Neural progenitor cell (in vitro differentiated cells): ENCODE data around the gene CLDND1.

Experiments used
- EZH2 ChIP-seq: fragments of 200-600 bp; sonication (generic); IDR thresholded peaks from 2 replicates; pipeline ENCODE4 v1.6.1; 2017; ENCODE audit warnings: antibody characterized with exemption, mild to moderate bottlenecking, moderate library complexity
- EZH2phosphoT487 ChIP-seq: fragments of 200-600 bp; sonication (generic); IDR thresholded peaks from 2 replicates; pipeline ENCODE4 v1.6.1; 2017; ENCODE audit warnings: antibody characterized with exemption
- TF ChIP-seq, protein P1 (sequence below): fragments of 200-600 bp; sonication (generic); IDR thresholded peaks from 2 replicates; pipeline ENCODE4 v1.5.1; 2017; ENCODE audit warnings: antibody characterized with exemption, mild to moderate bottlenecking

DNA sequence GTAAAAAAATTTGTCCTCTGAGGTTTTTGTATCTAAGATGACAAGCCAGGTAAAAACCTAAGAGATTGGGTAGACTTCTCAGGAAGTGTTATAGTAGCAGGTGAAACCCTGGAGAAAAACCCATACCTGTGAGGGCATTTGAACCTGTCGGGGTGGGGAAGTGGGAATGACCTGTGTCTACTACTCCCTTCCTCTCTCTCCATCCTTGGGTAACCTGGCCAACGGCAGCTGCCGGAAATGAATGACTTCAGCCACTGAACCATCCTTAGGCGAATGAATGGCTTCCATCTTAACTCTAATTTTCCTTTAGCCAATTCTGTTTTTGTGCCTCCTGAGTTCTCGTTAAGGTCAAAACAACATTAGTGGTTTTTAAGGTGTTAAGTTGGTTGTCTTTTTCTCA is 25.8 kb upstream of the CLDND1 start:
- TF ChIP-seq, protein P1, sequence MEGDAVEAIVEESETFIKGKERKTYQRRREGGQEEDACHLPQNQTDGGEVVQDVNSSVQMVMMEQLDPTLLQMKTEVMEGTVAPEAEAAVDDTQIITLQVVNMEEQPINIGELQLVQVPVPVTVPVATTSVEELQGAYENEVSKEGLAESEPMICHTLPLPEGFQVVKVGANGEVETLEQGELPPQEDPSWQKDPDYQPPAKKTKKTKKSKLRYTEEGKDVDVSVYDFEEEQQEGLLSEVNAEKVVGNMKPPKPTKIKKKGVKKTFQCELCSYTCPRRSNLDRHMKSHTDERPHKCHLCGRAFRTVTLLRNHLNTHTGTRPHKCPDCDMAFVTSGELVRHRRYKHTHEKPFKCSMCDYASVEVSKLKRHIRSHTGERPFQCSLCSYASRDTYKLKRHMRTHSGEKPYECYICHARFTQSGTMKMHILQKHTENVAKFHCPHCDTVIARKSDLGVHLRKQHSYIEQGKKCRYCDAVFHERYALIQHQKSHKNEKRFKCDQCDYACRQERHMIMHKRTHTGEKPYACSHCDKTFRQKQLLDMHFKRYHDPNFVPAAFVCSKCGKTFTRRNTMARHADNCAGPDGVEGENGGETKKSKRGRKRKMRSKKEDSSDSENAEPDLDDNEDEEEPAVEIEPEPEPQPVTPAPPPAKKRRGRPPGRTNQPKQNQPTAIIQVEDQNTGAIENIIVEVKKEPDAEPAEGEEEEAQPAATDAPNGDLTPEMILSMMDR: no peak
- TF ChIP-seq EZH2 (no peak), EZH2phosphoT487 (no peak)
